ENCODE results near the gene NFYA.
A peak's percentile ranks its signal among the peaks of the same experiment; 100 is the strongest.

NFYA gene

DNA sequence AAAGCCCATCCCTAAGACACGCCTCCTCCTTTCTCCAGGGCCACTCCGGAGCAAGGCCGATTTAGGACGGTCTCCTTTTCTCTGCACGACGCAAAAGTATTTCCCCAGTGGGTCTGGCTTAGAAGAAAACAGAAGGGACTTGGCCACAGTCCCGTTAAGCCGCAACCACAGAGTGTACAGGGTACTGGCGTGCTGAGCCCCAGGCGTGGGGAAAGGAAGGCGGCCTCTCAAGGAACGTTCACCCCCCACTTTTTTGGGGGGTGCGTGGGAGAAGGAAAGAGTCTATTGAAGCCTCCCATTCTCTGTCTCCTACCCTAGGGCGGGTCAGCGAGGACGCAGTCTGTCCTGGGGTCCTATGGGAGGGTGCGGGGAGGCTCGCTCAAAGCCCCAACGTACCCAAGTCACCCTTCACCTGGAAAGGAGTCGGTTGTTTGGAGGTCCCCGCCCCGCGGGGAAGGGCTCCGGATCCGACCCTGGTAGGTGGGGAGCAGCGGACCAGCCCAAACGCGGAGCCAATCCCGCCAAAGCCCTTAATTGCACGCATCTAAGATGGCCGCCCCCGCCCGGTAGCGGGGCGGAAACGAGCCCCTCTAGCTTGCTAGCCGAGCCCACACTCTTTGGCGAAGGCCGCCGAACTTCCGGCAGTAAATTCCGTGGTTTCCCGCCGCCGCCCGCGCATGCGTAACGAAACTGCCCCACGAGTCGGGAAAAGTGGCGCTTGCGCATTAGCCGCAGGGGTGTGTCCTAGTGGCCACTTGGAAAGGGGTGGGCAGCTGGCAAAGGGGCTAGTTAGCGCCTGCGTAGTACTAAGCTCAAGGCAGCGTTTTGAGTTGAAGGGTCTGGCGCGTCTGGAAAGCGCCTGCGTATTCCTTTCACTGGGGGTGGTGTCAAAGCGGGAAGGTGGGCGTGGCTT, 595 bp upstream of the NFYA start, which contains the start of gene OARD1:
TSS of gene OARD1 (minus strand) at position 434 of the 913 bp plus-strand sequence. CDS start 722 bp downstream, outside the sequence.
- peak within 1 kb of the TSS; percentile 100 for H3K27ac ChIP-seq (ENCODE audit: low read depth, low read length)
- no peaks in the 10 kb centered on the region for H3K27me3 ChIP-seq (ENCODE audit: control insufficient read depth in 1 of 2, insufficient read depth in 2 of 2, low read length in 2 of 2)
- H3K4me1 ChIP-seq (ENCODE audit: control insufficient read depth in 1 of 2, insufficient read depth in 2 of 2, low read length in 2 of 2): peaks cover 29 to 42% of the 10 kb centered on the region in 2 donors
- peaks cover 4 to 20% of the 10 kb centered on the region in 2 donors for H3K36me3 ChIP-seq (ENCODE audit: control insufficient read depth in 1 of 2, insufficient read depth in 2 of 2, low read length in 2 of 2)
- H3K9ac ChIP-seq (ENCODE audit: low read depth in 1 of 2, low read length in 2 of 2): peak within 1 kb of the TSS; percentile 97 to 98
- peak within 1 kb of the TSS; percentile 89 to 91 for H3K4me3 ChIP-seq (ENCODE audit: low read depth in 1 of 2, low read length in 2 of 2)
- H3K9me3 ChIP-seq (ENCODE audit: control insufficient read depth in 1 of 2, low read length in 2 of 2): no peaks in the 10 kb centered on the region

- Histone ChIP-seq H3K4me3 (ENCODE audit: low read depth in 1 of 2, low read length in 2 of 2) (peak overlapping the region; percentile 78 to 86), H3K9me3 (ENCODE audit: control insufficient read depth in 1 of 2, low read length in 2 of 2) (no peaks in the 10 kb centered on the region), H3K27me3 (ENCODE audit: control insufficient read depth in 1 of 2, insufficient read depth in 2 of 2, low read length in 2 of 2) (no peaks in the 10 kb centered on the region), H3K9ac (ENCODE audit: low read depth in 1 of 2, low read length in 2 of 2) (peak overlapping the region; percentile 85 to 94), H3K4me1 (ENCODE audit: control insufficient read depth in 1 of 2, insufficient read depth in 2 of 2, low read length in 2 of 2) (peaks cover 29 to 47% of the 10 kb centered on the region in 2 donors), H3K36me3 (ENCODE audit: control insufficient read depth in 1 of 2, insufficient read depth in 2 of 2, low read length in 2 of 2) (peaks cover under 1 to 11% of the 10 kb centered on the region in 2 donors), H3K27ac (ENCODE audit: low read depth, low read length) (peak overlapping the region; percentile 100)
Measured at GRCh38 chr6:41073203-41073967, 611 bp downstream of the NFYA start.

- Histone ChIP-seq H3K36me3 (ENCODE audit: control insufficient read depth in 1 of 2, insufficient read depth in 2 of 2, low read length in 2 of 2) (peaks cover 0 to 4% of the 10 kb centered on the region in 2 donors), H3K27ac (ENCODE audit: low read depth, low read length) (peak overlapping the region; percentile 100), H3K9ac (ENCODE audit: low read depth in 1 of 2, low read length in 2 of 2) (peak overlapping the region; percentile 85 to 94), H3K4me1 (ENCODE audit: control insufficient read depth in 1 of 2, insufficient read depth in 2 of 2, low read length in 2 of 2) (peaks cover 29 to 54% of the 10 kb centered on the region in 2 donors), H3K27me3 (ENCODE audit: control insufficient read depth in 1 of 2, insufficient read depth in 2 of 2, low read length in 2 of 2) (no peaks in the 10 kb centered on the region), H3K9me3 (ENCODE audit: control insufficient read depth in 1 of 2, low read length in 2 of 2) (no peaks in the 10 kb centered on the region), H3K4me3 (ENCODE audit: low read depth in 1 of 2, low read length in 2 of 2) (peak overlapping the region; percentile 78 to 86)
Measured at GRCh38 chr6:41073968-41074691, 1.4 kb downstream of the NFYA start.

- peaks cover 0 to 4% of the 10 kb centered on the region in 2 donors for H3K36me3 ChIP-seq (ENCODE audit: control insufficient read depth in 1 of 2, insufficient read depth in 2 of 2, low read length in 2 of 2)
- no peak overlapping the region for H3K27ac ChIP-seq (ENCODE audit: low read depth, low read length)
- H3K4me1 ChIP-seq (ENCODE audit: control insufficient read depth in 1 of 2, insufficient read depth in 2 of 2, low read length in 2 of 2): peaks cover 29 to 54% of the 10 kb centered on the region in 2 donors
- no peaks in the 10 kb centered on the region for H3K27me3 ChIP-seq (ENCODE audit: control insufficient read depth in 1 of 2, insufficient read depth in 2 of 2, low read length in 2 of 2)
- H3K4me3 ChIP-seq (ENCODE audit: low read depth in 1 of 2, low read length in 2 of 2): peak overlapping the region; percentile 78 to 86
- H3K9ac ChIP-seq (ENCODE audit: low read depth in 1 of 2, low read length in 2 of 2): peak overlapping the region; percentile 85 to 94
- H3K9me3 ChIP-seq (ENCODE audit: control insufficient read depth in 1 of 2, low read length in 2 of 2): no peaks in the 10 kb centered on the region
Measured at GRCh38 chr6:41074692-41075436, 2.1 kb downstream of the NFYA start.

- Histone ChIP-seq H3K9ac (ENCODE audit: low read depth in 1 of 2, low read length in 2 of 2) (peak overlapping the region in 1 of 2 donors; percentile 85), H3K27ac (ENCODE audit: low read depth, low read length) (no peak overlapping the region)
Measured at GRCh38 chr6:41075651-41076626, 3.2 kb downstream of the NFYA start.

GRCh38 chr6:41077536-41077935, 4.8 kb downstream of the NFYA start:
- Histone ChIP-seq H3K27me3 (ENCODE audit: control insufficient read depth in 1 of 2, insufficient read depth in 2 of 2, low read length in 2 of 2) (no peaks in the 10 kb centered on the region), H3K36me3 (ENCODE audit: control insufficient read depth in 1 of 2, insufficient read depth in 2 of 2, low read length in 2 of 2) (peaks cover 13 to 16% of the 10 kb centered on the region in 2 donors), H3K4me3 (ENCODE audit: low read depth in 1 of 2, low read length in 2 of 2) (no peak overlapping the region), H3K4me1 (ENCODE audit: control insufficient read depth in 1 of 2, insufficient read depth in 2 of 2, low read length in 2 of 2) (peaks cover 22 to 44% of the 10 kb centered on the region in 2 donors), H3K9ac (ENCODE audit: low read depth in 1 of 2, low read length in 2 of 2) (no peak overlapping the region), H3K27ac (ENCODE audit: low read depth, low read length) (no peak overlapping the region), H3K9me3 (ENCODE audit: control insufficient read depth in 1 of 2, low read length in 2 of 2) (no peaks in the 10 kb centered on the region)

More at GRCh38 chr6:41075651-41076626, 3.2 kb downstream of the NFYA start:
- H3K36me3 ChIP-seq (ENCODE audit: control insufficient read depth in 1 of 2, insufficient read depth in 2 of 2, low read length in 2 of 2): peaks cover 6 to 12% of the 10 kb centered on the region in 2 donors
- H3K9me3 ChIP-seq (ENCODE audit: control insufficient read depth in 1 of 2, low read length in 2 of 2): no peaks in the 10 kb centered on the region
- H3K4me1 ChIP-seq (ENCODE audit: control insufficient read depth in 1 of 2, insufficient read depth in 2 of 2, low read length in 2 of 2): peaks cover 26 to 49% of the 10 kb centered on the region in 2 donors
- no peak overlapping the region for H3K4me3 ChIP-seq (ENCODE audit: low read depth in 1 of 2, low read length in 2 of 2)
- H3K27me3 ChIP-seq (ENCODE audit: control insufficient read depth in 1 of 2, insufficient read depth in 2 of 2, low read length in 2 of 2): no peaks in the 10 kb centered on the region

DNA sequence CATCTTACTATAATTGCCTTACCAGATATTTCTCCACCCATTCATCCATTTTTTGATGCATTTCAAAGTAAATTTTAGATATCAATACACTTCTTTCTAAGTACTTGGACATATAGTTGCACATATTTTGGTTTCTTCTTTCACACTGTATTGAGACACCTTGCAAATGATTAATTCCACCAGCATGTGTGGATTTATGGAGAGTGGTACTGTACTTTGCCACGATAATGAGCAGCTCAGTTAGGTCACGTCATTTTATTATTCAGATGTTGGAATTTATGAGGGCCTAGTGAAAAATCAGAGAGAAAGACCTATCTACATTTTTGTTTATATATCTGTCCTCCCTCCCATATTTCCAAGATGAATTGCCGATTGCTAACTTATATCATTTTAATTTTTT, 5.3 kb downstream of the NFYA start:
- no peaks in the 10 kb centered on the region for H3K9me3 ChIP-seq (ENCODE audit: control insufficient read depth in 1 of 2, low read length in 2 of 2)
- H3K27ac ChIP-seq (ENCODE audit: low read depth, low read length): no peak overlapping the region
- H3K9ac ChIP-seq (ENCODE audit: low read depth in 1 of 2, low read length in 2 of 2): no peak overlapping the region
- no peaks in the 10 kb centered on the region for H3K27me3 ChIP-seq (ENCODE audit: control insufficient read depth in 1 of 2, insufficient read depth in 2 of 2, low read length in 2 of 2)
- peaks cover 13 to 18% of the 10 kb centered on the region in 2 donors for H3K36me3 ChIP-seq (ENCODE audit: control insufficient read depth in 1 of 2, insufficient read depth in 2 of 2, low read length in 2 of 2)
- H3K4me1 ChIP-seq (ENCODE audit: control insufficient read depth in 1 of 2, insufficient read depth in 2 of 2, low read length in 2 of 2): peaks cover 22 to 44% of the 10 kb centered on the region in 2 donors
- no peak overlapping the region for H3K4me3 ChIP-seq (ENCODE audit: low read depth in 1 of 2, low read length in 2 of 2)

DNA sequence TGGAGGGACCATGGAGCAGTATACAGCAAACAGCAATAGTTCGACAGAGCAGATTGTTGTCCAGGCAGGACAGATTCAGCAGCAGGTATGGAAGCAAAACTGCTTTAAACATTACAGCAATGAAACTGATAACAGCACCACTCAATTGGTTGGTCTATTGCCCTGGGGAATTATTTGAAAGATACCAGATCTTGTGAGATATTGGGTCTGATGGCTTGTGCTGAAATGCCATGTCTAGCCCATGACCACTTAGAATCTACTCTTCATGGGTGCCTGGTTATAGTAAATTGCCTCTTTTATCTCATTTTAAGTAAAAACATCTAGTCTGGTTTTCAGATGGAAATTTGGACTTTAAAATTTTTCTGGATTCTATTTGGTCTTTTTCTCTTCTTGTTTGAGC, 6.3 kb downstream of the NFYA start:
- H3K36me3 ChIP-seq (ENCODE audit: control insufficient read depth in 1 of 2, insufficient read depth in 2 of 2, low read length in 2 of 2): peaks cover 17 to 28% of the 10 kb centered on the region in 2 donors
- no peaks in the 10 kb centered on the region for H3K9me3 ChIP-seq (ENCODE audit: control insufficient read depth in 1 of 2, low read length in 2 of 2)
- H3K9ac ChIP-seq (ENCODE audit: low read depth in 1 of 2, low read length in 2 of 2): no peak overlapping the region
- peaks cover 19 to 44% of the 10 kb centered on the region in 2 donors for H3K4me1 ChIP-seq (ENCODE audit: control insufficient read depth in 1 of 2, insufficient read depth in 2 of 2, low read length in 2 of 2)
- H3K27me3 ChIP-seq (ENCODE audit: control insufficient read depth in 1 of 2, insufficient read depth in 2 of 2, low read length in 2 of 2): no peaks in the 10 kb centered on the region
- H3K27ac ChIP-seq (ENCODE audit: low read depth, low read length): no peak overlapping the region
- no peak overlapping the region for H3K4me3 ChIP-seq (ENCODE audit: low read depth in 1 of 2, low read length in 2 of 2)

Data from duodenal mucosa (tissue), 2 donors.